Panc1 (cell line): ENCODE results near the gene UPK2. TPM values are rescaled to one million over a fixed set of nuclear protein-coding genes. Genes with fewer than 3 reads are reported as not detected.
A peak's percentile ranks its signal among the peaks of the same experiment; 100 is the strongest.

Experiments used
- ATAC-seq: fragments of 200-7000 bp; cut with Tn5 transposase; 2 replicates; pipeline ENCODE4 v1.9.1; 2020; ENCODE audit warnings: mild to moderate bottlenecking, moderate library complexity
- BruUV-seq: library from RNA; stranded (reverse); fragments of 400-500 nt; replicated peaks from 2 replicates; lab custom pipeline; 2021; lab: Mats Ljungman, UMichigan
- CTCF ChIA-PET: fragments of 300-600 bp; sonication (Branson Sonifier 250); formaldehyde crosslinking; loops from one replicate; lab custom pipeline; 2022; ENCODE audit warnings: antibody characterized with exemption; lab: Charles Lee
- POLR2A ChIA-PET: fragments of 300-600 bp; sonication (Branson Sonifier 250); formaldehyde crosslinking; loops from one replicate; lab custom pipeline; 2022; ENCODE audit warnings: antibody characterized with exemption; lab: Charles Lee
- DNase-seq: peaks from one replicate; pipeline ENCODE4 v3.0.0-alpha.2; 2010; ENCODE audit warnings: low read depth, low spot score
- H3K27ac ChIP-seq: 2 replicates; pipeline ENCODE4 v1.5.1; 2011; ENCODE audit warnings: mild to moderate bottlenecking, low read length, inconsistent platforms
- H3K27me3 ChIP-seq: fragments of 200-500 bp; sonication (Bioruptor generic); 2 replicates; pipeline ENCODE4 v1.6.0; 2014; ENCODE audit warnings: low read length, inconsistent platforms; ENCODE audit not compliant: control insufficient read depth, insufficient read depth
- H3K36me3 ChIP-seq: fragments of 200-500 bp; sonication (Bioruptor generic); 2 replicates; pipeline ENCODE4 v1.5.1; 2014; ENCODE audit warnings: inconsistent platforms, mild to moderate bottlenecking, low read length, moderate library complexity; ENCODE audit not compliant: control insufficient read depth, insufficient read depth
- H3K4me1 ChIP-seq: 2 replicates; pipeline ENCODE4 v1.5.1; 2011; ENCODE audit warnings: inconsistent platforms, mild to moderate bottlenecking, low read length, moderate library complexity; ENCODE audit not compliant: control insufficient read depth, insufficient read depth
- H3K4me3 ChIP-seq, 2 experiments: 2 replicates each; pipeline ENCODE4 v1.5.1; 2011 to 2012; ENCODE audit warnings: low read depth in 2 of 2, low read length in 2 of 2, mild to moderate bottlenecking in 2 of 2, inconsistent platforms in 1 of 2, moderate library complexity in 1 of 2
- H3K9me3 ChIP-seq: fragments of 200-500 bp; sonication (Bioruptor generic); 2 replicates; pipeline ENCODE4 v1.5.1; 2014; ENCODE audit warnings: low read depth, mild to moderate bottlenecking, inconsistent platforms, low read length, moderate library complexity; ENCODE audit not compliant: control insufficient read depth, insufficient read depth
- POLR2AphosphoS5 ChIP-seq: IDR thresholded peaks from 2 replicates; pipeline ENCODE4 v1.6.1; 2012; ENCODE audit warnings: mild to moderate bottlenecking, low read depth, low read length, moderate library complexity
- SIN3A ChIP-seq: IDR thresholded peaks from 2 replicates; pipeline ENCODE4 v1.6.1; 2012; ENCODE audit warnings: low read depth, mild to moderate bottlenecking, low read length, moderate library complexity, borderline replicate concordance; ENCODE audit not compliant: insufficient read depth
- TCF7L2 ChIP-seq: IDR thresholded peaks from 2 replicates; pipeline ENCODE4 v1.6.1; 2011; ENCODE audit warnings: mild to moderate bottlenecking, low read depth, low read length, inconsistent platforms
- in situ Hi-C: cut with HindIII; loops from 2 replicates; pipeline ENCODE4 v1.10.0; 2016; ENCODE audit warnings: low sequenced_read_pairs, low pct_unique_long_range_greater_than_20kb
- intact Hi-C: fragments of 100-400 bp; cut with micrococcal nuclease; formaldehyde crosslinking; loops from one replicate; pipeline ENCODE4 v1.10.0; 2022; ENCODE audit not compliant: unreplicated experiment
- total RNA-seq: library from RNA; stranded (reverse); gene quantifications from one replicate; pipeline ENCODE4 v1.2.1, GENCODE V29; 2021; ENCODE audit not compliant: unreplicated experiment
- TF ChIP-seq, protein P1 (sequence below): fragments of 450-650 bp; IDR thresholded peaks from 2 replicates; pipeline ENCODE4 v1.5.1; 2017; ENCODE audit warnings: mild to moderate bottlenecking
- TF ChIP-seq, protein P2 (sequence below), 2 experiments: IDR thresholded peaks; 2 replicates each; pipeline ENCODE4 v1.6.1; 2011 to 2012; ENCODE audit warnings: low read depth in 2 of 2, control low read depth in 1 of 2, low read length in 1 of 2, mild to moderate bottlenecking in 1 of 2, moderate library complexity in 1 of 2; ENCODE audit not compliant: insufficient read depth in 1 of 2

The UPK2 gene
- total RNA-seq, 1 experiment from 2014 or later, result 0.92 TPM

- Histone ChIP-seq H3K9me3 (no peaks in the 10 kb centered on the region), H3K4me1 (peaks cover 25% of the 10 kb centered on the region), H3K36me3 (no peaks in the 10 kb centered on the region), H3K27me3 (no peaks in the 10 kb centered on the region), H3K27ac (peak overlapping the region; percentile 97), H3K4me3 (peak overlapping the region; percentile 68 to 72)
- intact Hi-C loops, result loop anchor here (1.0 kb wide), 1 partner anchor 22 kb away; no protein-coding TSS in a partner anchor
- TF ChIP-seq POLR2AphosphoS5, result no peak
- TF ChIP-seq SIN3A, result no peak
- TF ChIP-seq TCF7L2, result no peak
- TF ChIP-seq, protein P1, sequence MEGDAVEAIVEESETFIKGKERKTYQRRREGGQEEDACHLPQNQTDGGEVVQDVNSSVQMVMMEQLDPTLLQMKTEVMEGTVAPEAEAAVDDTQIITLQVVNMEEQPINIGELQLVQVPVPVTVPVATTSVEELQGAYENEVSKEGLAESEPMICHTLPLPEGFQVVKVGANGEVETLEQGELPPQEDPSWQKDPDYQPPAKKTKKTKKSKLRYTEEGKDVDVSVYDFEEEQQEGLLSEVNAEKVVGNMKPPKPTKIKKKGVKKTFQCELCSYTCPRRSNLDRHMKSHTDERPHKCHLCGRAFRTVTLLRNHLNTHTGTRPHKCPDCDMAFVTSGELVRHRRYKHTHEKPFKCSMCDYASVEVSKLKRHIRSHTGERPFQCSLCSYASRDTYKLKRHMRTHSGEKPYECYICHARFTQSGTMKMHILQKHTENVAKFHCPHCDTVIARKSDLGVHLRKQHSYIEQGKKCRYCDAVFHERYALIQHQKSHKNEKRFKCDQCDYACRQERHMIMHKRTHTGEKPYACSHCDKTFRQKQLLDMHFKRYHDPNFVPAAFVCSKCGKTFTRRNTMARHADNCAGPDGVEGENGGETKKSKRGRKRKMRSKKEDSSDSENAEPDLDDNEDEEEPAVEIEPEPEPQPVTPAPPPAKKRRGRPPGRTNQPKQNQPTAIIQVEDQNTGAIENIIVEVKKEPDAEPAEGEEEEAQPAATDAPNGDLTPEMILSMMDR, result no peak
- TF ChIP-seq, protein P2, sequence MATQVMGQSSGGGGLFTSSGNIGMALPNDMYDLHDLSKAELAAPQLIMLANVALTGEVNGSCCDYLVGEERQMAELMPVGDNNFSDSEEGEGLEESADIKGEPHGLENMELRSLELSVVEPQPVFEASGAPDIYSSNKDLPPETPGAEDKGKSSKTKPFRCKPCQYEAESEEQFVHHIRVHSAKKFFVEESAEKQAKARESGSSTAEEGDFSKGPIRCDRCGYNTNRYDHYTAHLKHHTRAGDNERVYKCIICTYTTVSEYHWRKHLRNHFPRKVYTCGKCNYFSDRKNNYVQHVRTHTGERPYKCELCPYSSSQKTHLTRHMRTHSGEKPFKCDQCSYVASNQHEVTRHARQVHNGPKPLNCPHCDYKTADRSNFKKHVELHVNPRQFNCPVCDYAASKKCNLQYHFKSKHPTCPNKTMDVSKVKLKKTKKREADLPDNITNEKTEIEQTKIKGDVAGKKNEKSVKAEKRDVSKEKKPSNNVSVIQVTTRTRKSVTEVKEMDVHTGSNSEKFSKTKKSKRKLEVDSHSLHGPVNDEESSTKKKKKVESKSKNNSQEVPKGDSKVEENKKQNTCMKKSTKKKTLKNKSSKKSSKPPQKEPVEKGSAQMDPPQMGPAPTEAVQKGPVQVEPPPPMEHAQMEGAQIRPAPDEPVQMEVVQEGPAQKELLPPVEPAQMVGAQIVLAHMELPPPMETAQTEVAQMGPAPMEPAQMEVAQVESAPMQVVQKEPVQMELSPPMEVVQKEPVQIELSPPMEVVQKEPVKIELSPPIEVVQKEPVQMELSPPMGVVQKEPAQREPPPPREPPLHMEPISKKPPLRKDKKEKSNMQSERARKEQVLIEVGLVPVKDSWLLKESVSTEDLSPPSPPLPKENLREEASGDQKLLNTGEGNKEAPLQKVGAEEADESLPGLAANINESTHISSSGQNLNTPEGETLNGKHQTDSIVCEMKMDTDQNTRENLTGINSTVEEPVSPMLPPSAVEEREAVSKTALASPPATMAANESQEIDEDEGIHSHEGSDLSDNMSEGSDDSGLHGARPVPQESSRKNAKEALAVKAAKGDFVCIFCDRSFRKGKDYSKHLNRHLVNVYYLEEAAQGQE (IDR thresholded peaks at IDR 0.05; ENCODE audit: insufficient read depth in 1 of 2, low read depth in 2 of 2, low read length in 1 of 2), result no peak
- CTCF ChIA-PET, result interaction anchor here (0.7 to 1.4 kb wide), 4 partner anchors 20 to 239 kb away, joined by 4 to 9 read pairs (median 6); no protein-coding TSS in a partner anchor
- POLR2A ChIA-PET, result interaction anchor here (0.6 kb wide), 1 partner anchor 18 kb away, joined by 3 read pairs; no protein-coding TSS in a partner anchor
- DNase-seq (no peak), ATAC-seq (peak; percentile 37)
- BruUV-seq, result no TSS peak
- in situ Hi-C loops, result no loop called here
Observed at GRCh38 chr11:118928870-118929500, 27.1 kb upstream of the UPK2 start.

DNA sequence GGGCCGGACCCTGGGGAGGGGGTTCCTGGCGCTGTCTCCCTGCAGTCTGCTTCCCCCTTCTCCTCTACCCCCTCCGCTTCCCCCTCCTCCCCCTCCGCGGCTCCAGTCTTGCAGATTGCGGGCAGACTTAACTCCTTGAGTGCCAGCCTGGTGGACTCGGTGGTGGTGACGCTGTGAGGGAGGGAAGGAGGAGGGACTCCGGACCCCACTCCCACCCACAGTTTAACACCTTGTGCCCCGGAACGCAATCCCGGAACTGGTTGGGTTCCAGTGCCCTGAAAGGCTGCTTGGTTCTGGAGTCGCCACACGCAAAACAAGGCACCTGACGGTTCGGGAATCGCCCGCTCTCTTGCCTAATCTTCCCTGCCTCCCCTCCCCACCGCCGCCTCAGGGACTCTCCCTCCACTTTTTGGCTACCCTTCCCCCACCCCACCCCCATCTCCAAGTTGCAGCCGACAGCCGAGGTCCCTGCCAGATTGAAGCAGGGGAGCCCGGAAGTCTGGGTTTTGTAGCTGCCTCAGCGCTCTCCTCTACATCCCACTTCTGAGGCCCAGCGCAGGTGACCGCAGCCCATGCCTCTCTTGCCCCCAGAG lies 26.5 kb upstream of the UPK2 start:
- Histone ChIP-seq H3K4me1 (peaks cover 25% of the 10 kb centered on the region), H3K36me3 (no peaks in the 10 kb centered on the region), H3K27ac (peak overlapping the region; percentile 97), H3K9me3 (no peaks in the 10 kb centered on the region), H3K4me3 (peak overlapping the region; percentile 68 to 72), H3K27me3 (no peaks in the 10 kb centered on the region)
- intact Hi-C loops, result loop anchor here (5.0 kb wide), 1 partner anchor 32 kb away; no protein-coding TSS in a partner anchor
- peak; percentile 48 for ATAC-seq
- TF ChIP-seq SIN3A (no peak), POLR2AphosphoS5 (no peak; the same call in 1 of the 2 replicates), TCF7L2 (no peak)
- TF ChIP-seq, protein P2 (IDR thresholded peaks at IDR 0.05; ENCODE audit: insufficient read depth in 1 of 2, low read depth in 2 of 2, low read length in 1 of 2), result no peak
- TF ChIP-seq, protein P1, result no peak
- ChIA-PET POLR2A (interaction anchor here (0.7 to 1.0 kb wide), 2 partner anchors 19 to 78 kb away, joined by 3 to 5 read pairs; no protein-coding TSS in a partner anchor), CTCF (interaction anchor here (0.5 to 1.4 kb wide), 11 partner anchors 18 to 240 kb away, joined by 3 to 11 read pairs (median 4); no protein-coding TSS in a partner anchor)
- in situ Hi-C loops, result no loop called here
- no peak for DNase-seq
- no TSS peak for BruUV-seq
